K562 (cell line): ENCODE measurements around the gene HSD17B11. TPM values are rescaled to one million over a fixed set of nuclear protein-coding genes. Genes with fewer than 3 reads are reported as not detected.

Experiments used
- EP400 ChIP-seq: fragments of 450-650 bp; IDR thresholded peaks from 2 replicates; pipeline ENCODE4 v1.6.1; 2017; ENCODE audit warnings: antibody characterized with exemption, mild to moderate bottlenecking, moderate library complexity
- HLTF ChIP-seq: fragments of 450-650 bp; IDR thresholded peaks from 2 replicates; pipeline ENCODE4 v1.6.1; 2016
- LARP7 ChIP-seq: fragments of 450-650 bp; IDR thresholded peaks from 2 replicates; pipeline ENCODE4 v1.6.1; 2016
- NFE2L1 ChIP-seq: fragments of 450-650 bp; IDR thresholded peaks from 2 replicates; pipeline ENCODE4 v1.6.1; 2016; ENCODE audit warnings: missing genetic modification characterization, low read depth, mild to moderate bottlenecking, missing compliant biosample characterization, moderate library complexity, borderline replicate concordance
- NR1H2 ChIP-seq: sonication (generic); formaldehyde crosslinking; IDR thresholded peaks from 2 replicates; pipeline ENCODE4 v1.4.0; 2020; ENCODE audit warnings: mild to moderate bottlenecking, missing genetic modification reagents
- POLR2G ChIP-seq: fragments of 200-400 bp; formaldehyde crosslinking; IDR thresholded peaks from 2 replicates; pipeline ENCODE4 v1.6.1; 2017; ENCODE audit warnings: low read depth, mild to moderate bottlenecking, antibody characterized with exemption, low read length, moderate library complexity
- PRMT5 ChIP-seq: sonication (generic); formaldehyde crosslinking; IDR thresholded peaks from 2 replicates; pipeline ENCODE4 v1.5.0; 2020; ENCODE audit warnings: missing genetic modification reagents
- RAD21 ChIP-seq, 2 experiments: fragments of 250-450 bp in 1 of 2; fragments of 450-650 bp in 1 of 2; sonication (Bioruptor Pico) in 1 of 2; formaldehyde crosslinking in 1 of 2; IDR thresholded peaks in 1 of 2; conservative IDR thresholded peaks in 1 of 2; 2 replicates each; pipeline versions ENCODE4 v1.4.0 to v1.8.0; 2020 to 2022; ENCODE audit warnings: mild to moderate bottlenecking in 2 of 2, moderate library complexity in 1 of 2
- RBFOX2 ChIP-seq: fragments of 200-400 bp; formaldehyde crosslinking; IDR thresholded peaks from 2 replicates; pipeline ENCODE4 v1.6.1; 2017; ENCODE audit warnings: low read depth, mild to moderate bottlenecking, low read length, moderate library complexity
- SUPT5H ChIP-seq: fragments of 450-650 bp; IDR thresholded peaks from 2 replicates; pipeline ENCODE4 v1.6.1; 2016
- THAP7 ChIP-seq: fragments of 250-450 bp; sonication (Bioruptor Pico); IDR thresholded peaks from 2 replicates; pipeline ENCODE4 v1.5.0; 2021
- ZFX ChIP-seq: sonication (generic); formaldehyde crosslinking; IDR thresholded peaks from 2 replicates; pipeline ENCODE4 v1.8.0; 2022; ENCODE audit warnings: mild to moderate bottlenecking, missing genetic modification reagents, moderate library complexity
- ZNF584 ChIP-seq: fragments of 200-800 bp; sonication (Bioruptor generic); IDR thresholded peaks from 2 replicates; pipeline ENCODE4 v1.6.1; 2016; ENCODE audit warnings: low read depth, mild to moderate bottlenecking, missing genetic modification characterization, missing compliant biosample characterization
- ZNF778 ChIP-seq: fragments of 450-650 bp; formaldehyde crosslinking; IDR thresholded peaks from 2 replicates; pipeline ENCODE4 v1.4.0; 2020; ENCODE audit warnings: mild to moderate bottlenecking, moderate library complexity
- polyA plus RNA-seq, 8 experiments: library from polyadenylated mRNA; depleted of rRNA in 4 of 8; stranded (reverse) in 5 of 8; unstranded in 3 of 8; fragments of >200 nt; fragmentation: Nextera tagmentation in 2 of 8; fragmentation: Illumina TruSeq in 1 of 8; extraction: Ambion mirVana in 2 of 8; extraction: Trizol in 1 of 8; gene quantifications; 2 replicates each; pipeline versions ENCODE4 v1.2.1 to v1.2.3, GENCODE V29; 2011 to 2014; ENCODE audit warnings: inconsistent platforms in 1 of 8, missing spikeins in 1 of 8
- total RNA-seq, 7 experiments: library from RNA; depleted of rRNA in 6 of 7; stranded (reverse); fragments of >200 nt in 6 of 7; fragmentation: Illumina TruSeq in 2 of 7; extraction: Trizol in 2 of 7; gene quantifications; 2 replicates each; pipeline versions ENCODE4 v1.2.1 to v1.2.3, GENCODE V29; 2011 to 2021; ENCODE audit warnings: low replicate concordance in 1 of 7
- TF ChIP-seq, protein P1 (sequence below): sonication (generic); formaldehyde crosslinking; IDR thresholded peaks from 2 replicates; pipeline ENCODE4 v1.8.1; 2022; ENCODE audit warnings: missing genetic modification reagents
- TF ChIP-seq, protein P2 (sequence below): fragments of 450-650 bp; IDR thresholded peaks from 2 replicates; pipeline ENCODE4 v1.6.1; 2017; ENCODE audit warnings: mild to moderate bottlenecking, moderate library complexity
- TF ChIP-seq, protein P3 (sequence below): fragments of 450-650 bp; IDR thresholded peaks from 2 replicates; pipeline ENCODE4 v1.6.1; 2018; ENCODE audit warnings: mild to moderate bottlenecking, low read depth; ENCODE audit not compliant: partially characterized antibody
- TF ChIP-seq, protein P4 (sequence below): IDR thresholded peaks from 2 replicates; pipeline ENCODE4 v1.6.1; 2011; ENCODE audit warnings: borderline replicate concordance, low read depth, mild to moderate bottlenecking, moderate library complexity, low read length; ENCODE audit not compliant: insufficient read depth, poor library complexity, severe bottlenecking
- TF ChIP-seq, protein P5 (sequence below): sonication (generic); formaldehyde crosslinking; IDR thresholded peaks from 2 replicates; pipeline ENCODE4 v1.8.1; 2022; ENCODE audit warnings: missing genetic modification reagents

The HSD17B11 gene
- total and polyA plus RNA-seq, 9 of the 15 experiments (the other 6 are each of a cell fraction or from before 2014, with no cell fraction given), result 26.0 to 108 (median 81.0) TPM

GRCh38 chr4:87390891-87391575, at the start of gene HSD17B11 (continued):
- TF ChIP-seq, protein P1, sequence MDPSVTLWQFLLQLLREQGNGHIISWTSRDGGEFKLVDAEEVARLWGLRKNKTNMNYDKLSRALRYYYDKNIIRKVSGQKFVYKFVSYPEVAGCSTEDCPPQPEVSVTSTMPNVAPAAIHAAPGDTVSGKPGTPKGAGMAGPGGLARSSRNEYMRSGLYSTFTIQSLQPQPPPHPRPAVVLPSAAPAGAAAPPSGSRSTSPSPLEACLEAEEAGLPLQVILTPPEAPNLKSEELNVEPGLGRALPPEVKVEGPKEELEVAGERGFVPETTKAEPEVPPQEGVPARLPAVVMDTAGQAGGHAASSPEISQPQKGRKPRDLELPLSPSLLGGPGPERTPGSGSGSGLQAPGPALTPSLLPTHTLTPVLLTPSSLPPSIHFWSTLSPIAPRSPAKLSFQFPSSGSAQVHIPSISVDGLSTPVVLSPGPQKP (CRISPR knock-in tag), result no peak
- TF ChIP-seq, protein P2, sequence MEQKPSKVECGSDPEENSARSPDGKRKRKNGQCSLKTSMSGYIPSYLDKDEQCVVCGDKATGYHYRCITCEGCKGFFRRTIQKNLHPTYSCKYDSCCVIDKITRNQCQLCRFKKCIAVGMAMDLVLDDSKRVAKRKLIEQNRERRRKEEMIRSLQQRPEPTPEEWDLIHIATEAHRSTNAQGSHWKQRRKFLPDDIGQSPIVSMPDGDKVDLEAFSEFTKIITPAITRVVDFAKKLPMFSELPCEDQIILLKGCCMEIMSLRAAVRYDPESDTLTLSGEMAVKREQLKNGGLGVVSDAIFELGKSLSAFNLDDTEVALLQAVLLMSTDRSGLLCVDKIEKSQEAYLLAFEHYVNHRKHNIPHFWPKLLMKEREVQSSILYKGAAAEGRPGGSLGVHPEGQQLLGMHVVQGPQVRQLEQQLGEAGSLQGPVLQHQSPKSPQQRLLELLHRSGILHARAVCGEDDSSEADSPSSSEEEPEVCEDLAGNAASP, result no peak
- TF ChIP-seq, protein P3, sequence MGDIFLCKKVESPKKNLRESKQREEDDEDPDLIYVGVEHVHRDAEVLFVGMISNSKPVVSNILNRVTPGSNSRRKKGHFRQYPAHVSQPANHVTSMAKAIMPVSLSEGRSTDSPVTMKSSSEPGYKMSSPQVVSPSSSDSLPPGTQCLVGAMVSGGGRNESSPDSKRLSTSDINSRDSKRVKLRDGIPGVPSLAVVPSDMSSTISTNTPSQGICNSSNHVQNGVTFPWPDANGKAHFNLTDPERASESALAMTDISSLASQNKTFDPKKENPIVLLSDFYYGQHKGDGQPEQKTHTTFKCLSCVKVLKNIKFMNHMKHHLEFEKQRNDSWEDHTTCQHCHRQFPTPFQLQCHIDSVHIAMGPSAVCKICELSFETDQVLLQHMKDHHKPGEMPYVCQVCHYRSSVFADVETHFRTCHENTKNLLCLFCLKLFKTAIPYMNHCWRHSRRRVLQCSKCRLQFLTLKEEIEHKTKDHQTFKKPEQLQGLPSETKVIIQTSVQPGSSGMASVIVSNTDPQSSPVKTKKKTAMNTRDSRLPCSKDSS, result no peak
- TF ChIP-seq HLTF (no peak), ZNF584 (0 out of 2 replicates have a peak, but pooled peaks have one; percentile 38), POLR2G (peak; percentile 89), ZNF778 (CRISPR knock-in tag) (no peak), THAP7 (CRISPR knock-in tag) (no peak), EP400 (peak; percentile 85), ZFX (CRISPR knock-in tag) (peak; percentile 69), RAD21 (CRISPR knock-in tag; conservative IDR thresholded peaks at IDR 0.05 in 1 of 2, IDR thresholded peaks at IDR 0.05 in 1 of 2) (no peak), RBFOX2 (peak; percentile 90), PRMT5 (CRISPR knock-in tag) (no peak), NFE2L1 (tag) (no peak), SUPT5H (peak; percentile 90), NR1H2 (no peak), LARP7 (no peak)
- TF ChIP-seq, protein P4, sequence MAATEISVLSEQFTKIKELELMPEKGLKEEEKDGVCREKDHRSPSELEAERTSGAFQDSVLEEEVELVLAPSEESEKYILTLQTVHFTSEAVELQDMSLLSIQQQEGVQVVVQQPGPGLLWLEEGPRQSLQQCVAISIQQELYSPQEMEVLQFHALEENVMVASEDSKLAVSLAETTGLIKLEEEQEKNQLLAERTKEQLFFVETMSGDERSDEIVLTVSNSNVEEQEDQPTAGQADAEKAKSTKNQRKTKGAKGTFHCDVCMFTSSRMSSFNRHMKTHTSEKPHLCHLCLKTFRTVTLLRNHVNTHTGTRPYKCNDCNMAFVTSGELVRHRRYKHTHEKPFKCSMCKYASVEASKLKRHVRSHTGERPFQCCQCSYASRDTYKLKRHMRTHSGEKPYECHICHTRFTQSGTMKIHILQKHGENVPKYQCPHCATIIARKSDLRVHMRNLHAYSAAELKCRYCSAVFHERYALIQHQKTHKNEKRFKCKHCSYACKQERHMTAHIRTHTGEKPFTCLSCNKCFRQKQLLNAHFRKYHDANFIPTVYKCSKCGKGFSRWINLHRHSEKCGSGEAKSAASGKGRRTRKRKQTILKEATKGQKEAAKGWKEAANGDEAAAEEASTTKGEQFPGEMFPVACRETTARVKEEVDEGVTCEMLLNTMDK, result no peak
- TF ChIP-seq, protein P5, sequence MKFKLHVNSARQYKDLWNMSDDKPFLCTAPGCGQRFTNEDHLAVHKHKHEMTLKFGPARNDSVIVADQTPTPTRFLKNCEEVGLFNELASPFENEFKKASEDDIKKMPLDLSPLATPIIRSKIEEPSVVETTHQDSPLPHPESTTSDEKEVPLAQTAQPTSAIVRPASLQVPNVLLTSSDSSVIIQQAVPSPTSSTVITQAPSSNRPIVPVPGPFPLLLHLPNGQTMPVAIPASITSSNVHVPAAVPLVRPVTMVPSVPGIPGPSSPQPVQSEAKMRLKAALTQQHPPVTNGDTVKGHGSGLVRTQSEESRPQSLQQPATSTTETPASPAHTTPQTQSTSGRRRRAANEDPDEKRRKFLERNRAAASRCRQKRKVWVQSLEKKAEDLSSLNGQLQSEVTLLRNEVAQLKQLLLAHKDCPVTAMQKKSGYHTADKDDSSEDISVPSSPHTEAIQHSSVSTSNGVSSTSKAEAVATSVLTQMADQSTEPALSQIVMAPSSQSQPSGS, result no peak
